ENCODE data around the gene GRAMD2A.
"Not testable (repeated sequence)": the region's sequence is repeated elsewhere in the genome, so short reads cannot be mapped to it uniquely, and the experiment has no call there.

- TF ChIP-seq RUNX3 (IDR thresholded peaks at IDR 0.05; ENCODE audit: low read length); NFYB (IDR thresholded peaks at IDR 0.05; ENCODE audit: insufficient read depth, low read depth, low read length): not testable (repeated sequence)
- TF ChIP-seq, protein P1, sequence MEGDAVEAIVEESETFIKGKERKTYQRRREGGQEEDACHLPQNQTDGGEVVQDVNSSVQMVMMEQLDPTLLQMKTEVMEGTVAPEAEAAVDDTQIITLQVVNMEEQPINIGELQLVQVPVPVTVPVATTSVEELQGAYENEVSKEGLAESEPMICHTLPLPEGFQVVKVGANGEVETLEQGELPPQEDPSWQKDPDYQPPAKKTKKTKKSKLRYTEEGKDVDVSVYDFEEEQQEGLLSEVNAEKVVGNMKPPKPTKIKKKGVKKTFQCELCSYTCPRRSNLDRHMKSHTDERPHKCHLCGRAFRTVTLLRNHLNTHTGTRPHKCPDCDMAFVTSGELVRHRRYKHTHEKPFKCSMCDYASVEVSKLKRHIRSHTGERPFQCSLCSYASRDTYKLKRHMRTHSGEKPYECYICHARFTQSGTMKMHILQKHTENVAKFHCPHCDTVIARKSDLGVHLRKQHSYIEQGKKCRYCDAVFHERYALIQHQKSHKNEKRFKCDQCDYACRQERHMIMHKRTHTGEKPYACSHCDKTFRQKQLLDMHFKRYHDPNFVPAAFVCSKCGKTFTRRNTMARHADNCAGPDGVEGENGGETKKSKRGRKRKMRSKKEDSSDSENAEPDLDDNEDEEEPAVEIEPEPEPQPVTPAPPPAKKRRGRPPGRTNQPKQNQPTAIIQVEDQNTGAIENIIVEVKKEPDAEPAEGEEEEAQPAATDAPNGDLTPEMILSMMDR (IDR thresholded peaks at IDR 0.05 in 2 of 3, conservative IDR thresholded peaks at IDR 0.05 in 1 of 3; ENCODE audit: control insufficient read depth in 2 of 3, extremely low read depth in 1 of 3, insufficient read depth in 1 of 3, low read depth in 3 of 3, low read length in 3 of 3), result not testable (repeated sequence)
These were observed 25.6 kb downstream of the GRAMD2A start for GRCh38 chr15:72171978-72172377.
